ENCODE measurements around the gene PRM1.

DNA sequence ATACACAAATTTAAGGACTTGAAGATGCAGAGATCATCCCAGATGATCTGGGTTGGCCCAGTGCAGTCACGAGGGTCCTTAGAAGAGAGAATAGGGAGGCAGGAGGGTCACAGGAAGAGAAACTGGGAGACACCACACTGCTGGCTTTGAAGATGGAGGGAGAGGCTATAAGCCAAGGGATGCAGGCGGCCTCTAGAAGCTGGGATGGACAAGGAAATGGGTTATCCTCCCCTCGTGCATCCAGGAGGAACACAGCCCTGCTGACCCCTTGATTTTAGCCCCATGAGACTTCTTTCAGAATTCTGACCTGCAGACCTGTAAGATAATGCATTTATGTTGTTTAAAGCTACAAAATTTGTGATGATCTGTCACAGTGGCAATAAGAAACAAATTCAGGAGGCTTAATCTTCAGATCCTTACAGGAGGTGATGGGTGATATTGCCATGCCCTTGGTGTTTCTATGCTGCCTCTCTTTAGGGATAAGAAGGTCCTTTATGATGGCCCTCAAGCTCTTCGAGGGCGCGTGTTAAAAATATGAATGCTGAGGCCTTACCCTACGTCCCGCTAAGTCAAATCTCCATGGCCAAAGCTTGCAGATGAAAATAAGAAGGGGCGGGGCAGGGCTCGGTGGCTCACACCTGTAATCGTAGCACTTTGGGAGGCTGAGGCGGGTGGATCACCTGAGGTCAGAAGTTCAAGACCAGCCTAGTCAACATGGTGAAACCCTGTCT, 3.4 kb downstream of the PRM1 start:
- TF ChIP-seq POLR2AphosphoS5 (IDR thresholded peaks at IDR 0.05; ENCODE audit: low read depth, low read length) (no peak), SIN3A (IDR thresholded peaks at IDR 0.05; ENCODE audit: borderline replicate concordance, insufficient read depth, low read length) (no peak), TAF1 (IDR thresholded peaks at IDR 0.05; ENCODE audit: borderline replicate concordance, insufficient read depth, low read length) (no peak), REST (IDR thresholded peaks at IDR 0.05; ENCODE audit: insufficient read depth in 1 of 2, low read depth in 2 of 2, low read length in 2 of 2) (no peak), FOXP2 (optimal IDR thresholded peaks at IDR 0.05; ENCODE audit: borderline replicate concordance, extremely low read depth, extremely low read length, insufficient read depth) (no peak)
